GM10248 (cell line): Measurements from ENCODE around the gene TMOD3.

Experiments used
- CTCF ChIA-PET: fragments of 300-600 bp; sonication (Branson Sonifier 250); formaldehyde crosslinking; extraction: SDS; loops from one replicate; lab custom pipeline; 2021; ENCODE audit warnings: antibody characterized with exemption; lab: Yijun Ruan, JAX
- POLR2A ChIA-PET: fragments of 350-650 bp; sonication (Branson Sonifier 250); formaldehyde crosslinking; extraction: SDS; loops from one replicate; lab custom pipeline; 2020; ENCODE audit warnings: antibody characterized with exemption; lab: Yijun Ruan, JAX
- DNase-seq: peaks from one replicate; pipeline ENCODE4 v3.0.0; 2012; ENCODE audit errors: extremely low spot score
- TF ChIP-seq, protein P1 (sequence below): IDR thresholded peaks from 2 replicates; pipeline ENCODE4 v1.5.1; 2012; ENCODE audit warnings: mild to moderate bottlenecking, low read depth; ENCODE audit errors: extremely low read depth, missing control alignments, control extremely low read depth

TMOD3 gene

GRCh38 chr15:51825698-51826097 is 3.8 kb upstream of the TMOD3 start:
- ChIA-PET POLR2A (no interaction called here), CTCF (interaction anchor here (1.2 to 2.2 kb wide), 5 partner anchors 12 to 176 kb away, joined by 5 to 6 read pairs (median 5); no protein-coding TSS in a partner anchor)
- no peak for DNase-seq
- TF ChIP-seq, protein P1, sequence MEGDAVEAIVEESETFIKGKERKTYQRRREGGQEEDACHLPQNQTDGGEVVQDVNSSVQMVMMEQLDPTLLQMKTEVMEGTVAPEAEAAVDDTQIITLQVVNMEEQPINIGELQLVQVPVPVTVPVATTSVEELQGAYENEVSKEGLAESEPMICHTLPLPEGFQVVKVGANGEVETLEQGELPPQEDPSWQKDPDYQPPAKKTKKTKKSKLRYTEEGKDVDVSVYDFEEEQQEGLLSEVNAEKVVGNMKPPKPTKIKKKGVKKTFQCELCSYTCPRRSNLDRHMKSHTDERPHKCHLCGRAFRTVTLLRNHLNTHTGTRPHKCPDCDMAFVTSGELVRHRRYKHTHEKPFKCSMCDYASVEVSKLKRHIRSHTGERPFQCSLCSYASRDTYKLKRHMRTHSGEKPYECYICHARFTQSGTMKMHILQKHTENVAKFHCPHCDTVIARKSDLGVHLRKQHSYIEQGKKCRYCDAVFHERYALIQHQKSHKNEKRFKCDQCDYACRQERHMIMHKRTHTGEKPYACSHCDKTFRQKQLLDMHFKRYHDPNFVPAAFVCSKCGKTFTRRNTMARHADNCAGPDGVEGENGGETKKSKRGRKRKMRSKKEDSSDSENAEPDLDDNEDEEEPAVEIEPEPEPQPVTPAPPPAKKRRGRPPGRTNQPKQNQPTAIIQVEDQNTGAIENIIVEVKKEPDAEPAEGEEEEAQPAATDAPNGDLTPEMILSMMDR: no peak

DNA sequence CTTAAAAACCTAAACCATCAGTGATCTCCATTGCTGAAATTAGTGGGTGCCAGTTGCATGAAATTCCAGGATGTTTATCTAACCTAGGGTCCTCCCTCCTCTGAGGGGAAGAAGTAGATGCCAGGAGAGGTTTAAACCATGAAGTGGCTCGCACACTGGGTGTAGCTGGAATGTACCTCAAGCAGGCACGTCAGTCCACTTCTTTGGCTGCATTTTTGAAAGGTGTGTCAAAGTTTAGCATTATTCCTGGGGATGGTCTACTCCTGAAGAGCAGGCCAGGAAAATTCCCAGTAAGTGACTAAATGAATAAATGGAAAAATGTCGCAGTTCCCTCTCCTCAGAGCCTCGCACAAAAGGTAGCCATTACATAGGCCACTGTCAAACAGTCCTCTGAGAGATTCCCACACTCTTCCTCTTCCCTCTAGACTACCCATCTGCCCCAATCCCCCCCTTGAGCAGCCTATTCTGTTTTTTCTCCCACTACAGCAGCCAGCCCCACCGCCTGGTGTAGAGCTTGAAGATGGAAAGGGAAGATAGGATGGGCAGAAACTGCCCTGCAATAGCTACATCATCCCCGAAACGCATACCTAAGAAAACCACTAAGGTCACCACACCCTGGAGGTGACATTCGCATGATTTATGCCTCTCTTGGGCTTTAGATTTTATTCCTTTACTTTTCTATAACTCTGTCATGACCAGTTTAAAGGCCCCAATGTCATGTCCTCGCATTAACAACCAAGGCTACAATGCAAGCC is 655 bp upstream of the TMOD3 start:
- TF ChIP-seq, protein P1: no peak
- CTCF ChIA-PET: no interaction called here

GRCh38 chr15:51830276-51830806 is 888 bp downstream of the TMOD3 start:
- CTCF ChIA-PET: interaction anchor here (0.7 to 1.8 kb wide), 4 partner anchors 10 to 397 kb away, joined by 3 to 4 read pairs (median 3); no protein-coding TSS in a partner anchor
- TF ChIP-seq, protein P1: no peak
- POLR2A ChIA-PET: no interaction called here
- peak; percentile 24 for DNase-seq

More for the DNA sequence above, 655 bp upstream of the TMOD3 start:
- POLR2A ChIA-PET: no interaction called here
- DNase-seq: peak; percentile 12

- TF ChIP-seq, protein P1: no peak
- POLR2A ChIA-PET: no interaction called here
- CTCF ChIA-PET: interaction anchor here (1.0 to 1.9 kb wide), 4 partner anchors 9 to 24 kb away, joined by 3 to 4 read pairs (median 4); no protein-coding TSS in a partner anchor
- no peak for DNase-seq
Observed at GRCh38 chr15:51833772-51834171, 4.3 kb downstream of the TMOD3 start.

DNA sequence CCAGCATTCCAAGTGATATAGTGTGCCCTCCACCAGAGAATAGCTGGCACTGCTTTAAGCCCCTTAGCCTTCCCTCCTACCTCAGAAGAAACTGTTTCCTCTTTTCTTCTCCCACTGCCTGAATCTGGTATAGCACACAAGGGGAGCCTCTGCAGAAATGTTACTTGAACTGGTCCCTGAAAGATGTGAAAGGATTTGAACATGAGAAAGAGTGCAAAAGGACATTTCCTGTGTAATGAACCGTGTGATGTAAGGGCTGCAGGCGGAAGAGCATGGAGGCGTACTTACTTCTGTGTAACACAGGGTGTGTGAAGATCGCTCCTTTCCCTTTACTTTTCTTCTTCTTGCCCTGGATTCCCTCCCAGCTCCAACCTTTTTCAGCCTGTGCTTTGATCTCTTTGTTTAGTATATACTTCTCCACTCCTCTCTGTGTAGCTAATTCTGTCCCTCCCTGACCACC is 8.4 kb downstream of the TMOD3 start:
- ChIA-PET POLR2A (no interaction called here), CTCF (interaction anchor here (1.7 to 2.1 kb wide), 3 partner anchors 11 to 61 kb away, joined by 5 to 6 read pairs (median 5); no protein-coding TSS in a partner anchor)
- peak; percentile 19 for DNase-seq
- TF ChIP-seq, protein P1: no peak

GRCh38 chr15:51838270-51838669 is 8.8 kb downstream of the TMOD3 start:
- ChIA-PET CTCF (interaction anchor here (1.7 to 2.1 kb wide), 3 partner anchors 11 to 61 kb away, joined by 5 to 6 read pairs (median 5); no protein-coding TSS in a partner anchor), POLR2A (no interaction called here)
- DNase-seq: no peak
- TF ChIP-seq, protein P1: no peak
